Progenitor cell of endocrine pancreas (in vitro differentiated cells): ENCODE measurements around the gene FLOT2. TPM values are rescaled to one million over a fixed set of nuclear protein-coding genes. Genes with fewer than 3 reads are reported as not detected.

Experiments used
- DNase-seq: peaks from one replicate; pipeline ENCODE4 v3.0.0; 2021; ENCODE audit warnings: low spot score; ENCODE audit not compliant: unreplicated experiment
- H3K27ac Mint-ChIP-seq: 2 replicates; pipeline ENCODE4 v1.8.0; 2021; ENCODE audit warnings: mild to moderate bottlenecking, moderate library complexity, mixed read lengths
- H3K27me3 Mint-ChIP-seq: 2 replicates; pipeline ENCODE4 v1.8.0; 2021; ENCODE audit warnings: mixed read lengths
- H3K36me3 Mint-ChIP-seq: 2 replicates; pipeline ENCODE4 v1.8.0; 2022; ENCODE audit warnings: mixed read lengths; ENCODE audit not compliant: insufficient read depth
- H3K4me1 Mint-ChIP-seq: 2 replicates; pipeline ENCODE4 v1.8.0; 2021; ENCODE audit warnings: low read depth, mixed read lengths
- H3K4me3 Mint-ChIP-seq: 2 replicates; pipeline ENCODE4 v1.8.0; 2021; ENCODE audit warnings: low read depth, mild to moderate bottlenecking, moderate library complexity, mixed read lengths
- H3K9me3 Mint-ChIP-seq: 2 replicates; pipeline ENCODE4 v1.8.0; 2021; ENCODE audit warnings: low read depth, mixed read lengths
- CTCF ChIP-seq: fragments of 200-600 bp; sonication (generic); IDR thresholded peaks from one replicate; pipeline ENCODE4 v1.5.0; 2021; ENCODE audit warnings: antibody characterized with exemption, mild to moderate bottlenecking; ENCODE audit not compliant: unreplicated experiment
- total RNA-seq: library from RNA; stranded (reverse); gene quantifications from 2 replicates; pipeline ENCODE4 v1.2.1, GENCODE V29; 2021

The FLOT2 gene
- total RNA-seq, 1 donor from 2014 or later: 131 TPM

GRCh38 chr17:28875848-28876550 is 21.5 kb downstream of the FLOT2 start:
- H3K27me3 Mint-ChIP-seq: no peaks in the 10 kb centered on the region
- no peaks in the 10 kb centered on the region for H3K4me1 Mint-ChIP-seq
- H3K36me3 Mint-ChIP-seq: peaks cover 14% of the 10 kb centered on the region
- no peak for TF ChIP-seq CTCF
- no peak overlapping the region for H3K4me3 Mint-ChIP-seq
- peaks cover 3% of the 10 kb centered on the region for H3K9me3 Mint-ChIP-seq
- H3K27ac Mint-ChIP-seq: no peak overlapping the region
- DNase-seq: no peak

GRCh38 chr17:28874750-28875149 is 22.8 kb downstream of the FLOT2 start:
- Mint-ChIP-seq H3K9me3 (peaks cover 3% of the 10 kb centered on the region), H3K27me3 (no peaks in the 10 kb centered on the region), H3K4me3 (no peak overlapping the region), H3K4me1 (no peaks in the 10 kb centered on the region), H3K27ac (no peak overlapping the region), H3K36me3 (peaks cover 11% of the 10 kb centered on the region)
- no peak for TF ChIP-seq CTCF
- DNase-seq: no peak

GRCh38 chr17:28873839-28874238 is 23.7 kb downstream of the FLOT2 start:
- no peaks in the 10 kb centered on the region for H3K27me3 Mint-ChIP-seq
- no peak for DNase-seq
- no peak for TF ChIP-seq CTCF
- H3K36me3 Mint-ChIP-seq: peaks cover 8% of the 10 kb centered on the region
- H3K27ac Mint-ChIP-seq: no peak overlapping the region
- no peaks in the 10 kb centered on the region for H3K4me1 Mint-ChIP-seq
- peaks cover 3% of the 10 kb centered on the region for H3K9me3 Mint-ChIP-seq
- H3K4me3 Mint-ChIP-seq: no peak overlapping the region

- Mint-ChIP-seq H3K27me3 (no peaks in the 10 kb centered on the region), H3K4me1 (no peaks in the 10 kb centered on the region), H3K9me3 (no peaks in the 10 kb centered on the region), H3K27ac (no peak overlapping the region), H3K36me3 (no peaks in the 10 kb centered on the region), H3K4me3 (no peak overlapping the region)
- no peak for DNase-seq
- no peak for TF ChIP-seq CTCF
These were observed 26.4 kb downstream of the FLOT2 start for GRCh38 chr17:28871056-28871579.

GRCh38 chr17:28867276-28867675 is 30.3 kb downstream of the FLOT2 start:
- TF ChIP-seq CTCF: no peak
- peaks cover 6% of the 10 kb centered on the region for H3K4me1 Mint-ChIP-seq
- no peak for DNase-seq
- H3K27me3 Mint-ChIP-seq: no peaks in the 10 kb centered on the region
- H3K4me3 Mint-ChIP-seq: no peak overlapping the region
- H3K27ac Mint-ChIP-seq: no peak overlapping the region
- H3K36me3 Mint-ChIP-seq: no peaks in the 10 kb centered on the region
- H3K9me3 Mint-ChIP-seq: no peaks in the 10 kb centered on the region
